Measurements from ENCODE around the gene RPTOR.

The RPTOR gene

GRCh38 chr17:80943346-80944145 is 398.9 kb downstream of the RPTOR start:
- ChIA-PET CTCF (interaction anchor here (0.7 to 1.2 kb wide), 2 partner anchors 12 to 29 kb away, joined by 3 read pairs; no protein-coding TSS in a partner anchor), POLR2A (no interaction called here)
- TF ChIP-seq, protein P1, sequence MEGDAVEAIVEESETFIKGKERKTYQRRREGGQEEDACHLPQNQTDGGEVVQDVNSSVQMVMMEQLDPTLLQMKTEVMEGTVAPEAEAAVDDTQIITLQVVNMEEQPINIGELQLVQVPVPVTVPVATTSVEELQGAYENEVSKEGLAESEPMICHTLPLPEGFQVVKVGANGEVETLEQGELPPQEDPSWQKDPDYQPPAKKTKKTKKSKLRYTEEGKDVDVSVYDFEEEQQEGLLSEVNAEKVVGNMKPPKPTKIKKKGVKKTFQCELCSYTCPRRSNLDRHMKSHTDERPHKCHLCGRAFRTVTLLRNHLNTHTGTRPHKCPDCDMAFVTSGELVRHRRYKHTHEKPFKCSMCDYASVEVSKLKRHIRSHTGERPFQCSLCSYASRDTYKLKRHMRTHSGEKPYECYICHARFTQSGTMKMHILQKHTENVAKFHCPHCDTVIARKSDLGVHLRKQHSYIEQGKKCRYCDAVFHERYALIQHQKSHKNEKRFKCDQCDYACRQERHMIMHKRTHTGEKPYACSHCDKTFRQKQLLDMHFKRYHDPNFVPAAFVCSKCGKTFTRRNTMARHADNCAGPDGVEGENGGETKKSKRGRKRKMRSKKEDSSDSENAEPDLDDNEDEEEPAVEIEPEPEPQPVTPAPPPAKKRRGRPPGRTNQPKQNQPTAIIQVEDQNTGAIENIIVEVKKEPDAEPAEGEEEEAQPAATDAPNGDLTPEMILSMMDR (IDR thresholded peaks at IDR 0.05; ENCODE audit: control extremely low read depth, extremely low read depth, low read depth, missing control alignments) = no peak
- no peak for DNase-seq (ENCODE audit: extremely low spot score)

GRCh38 chr17:80944326-80944725 is 399.7 kb downstream of the RPTOR start:
- DNase-seq (ENCODE audit: extremely low spot score) = no peak
- TF ChIP-seq, protein P1 (IDR thresholded peaks at IDR 0.05; ENCODE audit: control extremely low read depth, extremely low read depth, low read depth, missing control alignments) = no peak
- ChIA-PET POLR2A (no interaction called here), CTCF (interaction anchor here (1.2 kb wide), 1 partner anchor 12 kb away, joined by 3 read pairs; no protein-coding TSS in a partner anchor)

GRCh38 chr17:80945736-80946135 is 401.1 kb downstream of the RPTOR start:
- ChIA-PET CTCF (no interaction called here), POLR2A (no interaction called here)
- DNase-seq (ENCODE audit: extremely low spot score) = no peak
- TF ChIP-seq, protein P1 (IDR thresholded peaks at IDR 0.05; ENCODE audit: control extremely low read depth, extremely low read depth, low read depth, missing control alignments) = no peak

DNA sequence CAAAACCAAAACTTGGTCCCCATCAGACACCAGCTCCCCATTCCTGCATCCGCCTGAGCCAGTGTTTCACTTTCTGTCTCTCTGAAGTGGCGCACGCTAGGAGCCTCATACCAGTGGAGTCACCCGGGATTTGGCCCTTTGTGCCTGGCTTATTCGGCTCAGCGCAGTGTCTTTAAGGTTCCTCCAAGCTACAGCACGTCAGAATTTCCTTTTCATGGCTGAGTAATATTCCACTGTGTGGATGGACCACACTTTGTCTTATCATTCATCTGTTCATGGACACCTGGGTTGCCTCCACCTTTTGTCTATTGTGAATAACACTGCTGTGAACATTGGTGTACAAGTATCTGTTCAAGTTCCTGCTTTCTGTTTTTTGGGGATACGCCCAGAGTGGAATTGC is 401.8 kb downstream of the RPTOR start:
- TF ChIP-seq, protein P1 (IDR thresholded peaks at IDR 0.05; ENCODE audit: control extremely low read depth, extremely low read depth, low read depth, missing control alignments) = no peak
- ChIA-PET POLR2A (no interaction called here), CTCF (no interaction called here)
- no peak for DNase-seq (ENCODE audit: extremely low spot score)

DNA sequence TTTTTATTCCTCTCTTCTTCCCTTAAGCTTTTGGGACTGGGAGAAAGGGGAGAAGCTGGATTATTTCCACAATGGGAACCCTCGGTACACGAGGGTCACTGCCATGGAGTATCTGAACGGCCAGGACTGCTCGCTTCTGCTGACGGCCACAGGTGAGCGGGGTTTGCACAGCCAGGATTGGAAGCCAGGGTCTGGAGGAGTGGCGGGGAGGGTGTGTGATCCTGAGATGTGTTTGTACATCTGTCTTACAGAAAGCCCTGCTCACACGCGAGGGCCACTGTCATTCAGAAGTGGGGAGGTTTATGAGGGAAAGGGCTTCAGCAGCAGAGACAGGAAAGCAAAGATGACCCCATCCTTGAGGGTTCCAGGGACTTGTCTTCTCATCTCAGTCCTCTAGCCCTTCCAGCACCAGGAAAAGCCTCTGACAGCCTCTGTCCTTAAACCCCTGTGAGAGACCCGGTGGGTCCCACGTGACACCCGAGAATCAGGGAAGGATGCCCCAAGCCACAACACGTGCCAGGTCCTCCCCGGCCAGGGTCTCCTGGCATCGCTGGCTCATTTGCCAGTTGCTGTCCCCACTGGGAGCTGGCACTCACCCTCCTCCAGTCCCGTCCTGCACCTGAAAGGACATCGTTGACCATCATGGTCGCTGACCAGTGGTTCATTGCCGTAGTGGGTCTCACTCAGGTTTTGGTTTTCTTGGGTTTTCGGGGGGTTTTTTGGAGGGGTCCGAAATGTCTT is 402.7 kb downstream of the RPTOR start:
- ChIA-PET POLR2A (no interaction called here), CTCF (no interaction called here)
- TF ChIP-seq, protein P1 (IDR thresholded peaks at IDR 0.05; ENCODE audit: control extremely low read depth, extremely low read depth, low read depth, missing control alignments) = no peak
- DNase-seq (ENCODE audit: extremely low spot score) = no peak

DNA sequence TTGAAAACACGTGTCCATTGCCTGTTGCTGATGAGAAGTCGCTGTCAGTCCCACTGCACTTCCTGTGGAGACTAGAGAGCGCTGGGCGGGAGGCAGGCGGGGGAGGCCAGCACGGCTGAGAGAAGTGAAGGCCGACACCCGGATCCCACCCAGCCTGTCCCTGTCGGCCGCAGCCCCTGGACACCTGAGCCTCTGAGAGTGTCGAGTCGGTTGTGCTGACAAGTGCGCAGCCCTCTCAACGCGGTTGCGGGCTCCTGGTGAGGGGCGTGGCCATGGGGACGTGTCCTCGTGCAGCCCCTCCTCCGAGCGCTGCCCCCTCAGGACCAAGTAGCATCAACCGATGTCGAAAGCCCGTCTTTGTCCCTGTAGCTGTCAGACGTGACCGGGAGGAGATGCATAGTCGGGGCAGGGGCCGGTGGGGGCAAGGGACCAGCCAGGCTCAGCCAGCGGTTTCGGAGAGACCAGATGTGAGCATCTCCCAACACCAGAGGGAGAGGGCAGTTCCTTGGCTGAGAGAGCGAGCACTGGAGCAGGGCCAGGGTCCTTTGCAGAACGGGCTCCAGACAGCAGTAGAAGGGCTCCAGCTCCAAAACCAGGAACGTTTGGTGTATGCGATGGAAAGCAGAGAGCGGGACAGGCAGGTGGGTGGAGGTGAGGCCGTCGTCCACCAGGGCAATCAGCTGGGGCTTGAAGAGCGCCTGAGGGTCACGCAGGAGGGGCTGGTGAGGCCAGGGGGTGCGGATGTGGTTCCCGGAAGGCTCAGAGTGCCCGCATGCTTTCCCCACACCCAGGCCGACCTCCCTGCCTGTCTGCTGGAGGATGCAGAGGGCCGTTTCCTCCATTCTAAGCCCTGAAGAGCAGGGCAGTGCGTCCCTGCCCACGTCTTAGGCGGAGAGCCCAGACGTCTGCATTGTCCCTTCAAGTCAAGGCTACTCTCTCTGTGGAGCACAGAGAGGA is 403.7 kb downstream of the RPTOR start:
- POLR2A ChIA-PET = no interaction called here
- CTCF ChIA-PET = interaction anchor here (1.3 kb wide), 2 partner anchors 10 to 22 kb away, joined by 3 read pairs; no protein-coding TSS in a partner anchor
- no peak for DNase-seq (ENCODE audit: extremely low spot score)
- TF ChIP-seq, protein P1 (IDR thresholded peaks at IDR 0.05; ENCODE audit: control extremely low read depth, extremely low read depth, low read depth, missing control alignments) = no peak

Data from GM10248 (cell line).